Dermis blood vessel endothelial cell (primary cell): ENCODE results near the gene NANP. TPM values are rescaled to one million over a fixed set of nuclear protein-coding genes. Genes with fewer than 3 reads are reported as not detected.
"Not testable (repeated sequence)": the region's sequence is repeated elsewhere in the genome, so short reads cannot be mapped to it uniquely, and the experiment has no call there.

Experiments
- DNase-seq: peaks from one replicate; pipeline ENCODE4 v3.0.0; 2010
- total RNA-seq: library from RNA; depleted of rRNA; stranded (reverse); fragments of >200 nt; gene quantifications from 2 replicates; pipeline ENCODE4 v1.2.3, GENCODE V29; 2014

Gene NANP, protein sequence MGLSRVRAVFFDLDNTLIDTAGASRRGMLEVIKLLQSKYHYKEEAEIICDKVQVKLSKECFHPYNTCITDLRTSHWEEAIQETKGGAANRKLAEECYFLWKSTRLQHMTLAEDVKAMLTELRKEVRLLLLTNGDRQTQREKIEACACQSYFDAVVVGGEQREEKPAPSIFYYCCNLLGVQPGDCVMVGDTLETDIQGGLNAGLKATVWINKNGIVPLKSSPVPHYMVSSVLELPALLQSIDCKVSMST
- 6.8 and 9.2 TPM in 2 replicates for total RNA-seq

DNA sequence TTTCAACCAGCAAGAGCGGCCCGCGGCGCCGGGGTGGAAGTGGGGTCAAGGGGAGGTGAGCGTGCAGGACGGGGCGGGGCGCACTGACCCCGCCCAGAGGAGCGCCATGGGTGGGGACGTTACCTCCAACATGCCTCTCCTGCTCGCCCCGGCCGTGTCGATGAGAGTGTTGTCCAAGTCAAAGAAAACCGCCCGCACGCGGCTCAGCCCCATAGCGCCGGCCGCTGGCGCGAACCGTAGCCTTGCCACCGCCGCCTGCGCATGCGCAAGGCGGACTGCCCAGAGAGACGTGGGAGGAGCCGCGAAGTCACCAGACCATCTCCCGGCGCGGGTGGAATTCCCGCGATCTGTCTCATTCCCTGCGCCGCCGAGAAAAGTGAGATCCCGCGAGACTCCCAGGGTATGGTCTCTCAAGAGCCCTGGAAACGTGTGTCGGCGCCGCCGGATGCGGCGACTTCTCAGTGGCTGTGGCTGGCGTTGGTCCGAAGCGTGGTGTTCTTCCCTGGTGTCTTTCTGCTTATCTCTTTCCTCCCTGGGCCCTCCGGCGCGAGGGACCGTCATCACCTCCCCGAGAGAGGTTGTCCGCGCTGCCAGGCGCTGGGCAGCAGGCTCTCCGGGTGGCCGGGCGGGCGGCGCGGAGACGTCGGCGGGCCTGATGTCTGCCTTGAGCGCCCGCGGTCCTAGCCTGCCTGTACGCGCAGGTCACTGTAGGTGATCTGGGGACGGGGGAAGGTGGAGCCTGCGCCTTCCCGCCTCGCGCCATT lies at the start of gene NANP:
TSS of gene NANP (minus strand) at position 279 of the 764 bp plus-strand sequence. CDS start at position 213, 66 bp downstream.
- DNase-seq = peak; percentile 99

DNA sequence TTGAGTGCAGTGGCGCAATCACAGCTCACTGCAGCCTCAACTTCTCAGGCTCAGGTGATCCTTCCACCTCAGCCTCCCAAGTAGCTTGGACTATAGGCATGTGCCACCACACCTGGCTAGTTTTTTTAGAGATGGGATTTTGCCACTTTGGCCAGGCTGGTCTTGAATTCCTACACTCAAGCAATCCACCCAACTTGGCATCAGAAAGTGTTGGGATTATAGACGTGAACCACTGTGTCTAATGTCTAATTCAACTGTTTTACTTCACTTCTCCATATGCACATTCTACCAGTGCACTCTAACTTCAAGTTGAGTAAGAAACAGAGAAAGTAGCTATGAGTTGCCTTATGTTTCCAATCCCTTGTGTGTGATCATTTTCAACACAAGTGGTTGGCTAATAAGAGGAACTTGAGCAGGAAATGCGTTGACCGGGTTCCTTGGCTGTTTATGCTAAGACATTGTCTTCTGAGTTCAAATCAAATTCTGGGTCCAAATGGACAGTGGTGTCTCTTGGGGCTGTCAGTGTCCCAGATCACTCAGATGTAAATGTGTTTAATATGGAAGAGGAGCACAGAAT lies 48.9 kb upstream of the NANP start:
- DNase-seq = no peak

DNA sequence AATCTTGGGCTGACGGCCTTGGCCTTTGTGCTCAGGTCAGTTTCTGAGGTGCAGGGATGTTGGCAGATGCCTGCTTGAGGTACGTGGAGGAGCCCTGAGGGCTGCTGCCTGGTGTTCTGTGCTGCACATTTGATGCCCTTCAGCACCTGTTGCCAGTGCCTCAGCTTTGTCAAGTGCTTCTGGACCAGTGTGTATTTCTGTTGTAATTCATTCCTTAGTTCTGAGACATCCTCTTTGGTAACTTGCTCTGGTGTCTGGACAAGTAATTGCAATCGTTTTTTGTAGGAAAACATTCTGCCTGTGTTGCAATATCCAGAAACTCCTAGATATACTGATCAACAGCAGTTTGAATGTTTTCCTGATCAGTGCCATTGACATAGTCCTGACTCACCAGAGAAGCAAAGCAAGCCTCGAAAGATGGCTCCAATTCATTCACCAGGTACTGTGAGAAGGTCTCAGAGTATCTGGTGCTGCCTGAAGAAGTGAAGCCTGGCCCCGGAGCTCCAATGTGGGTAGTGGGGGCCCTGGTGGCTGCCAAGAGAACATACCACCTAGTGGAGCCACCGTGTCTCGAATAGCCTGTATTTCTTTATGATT lies 46.1 kb upstream of the NANP start:
- DNase-seq = peak; percentile 22

DNA sequence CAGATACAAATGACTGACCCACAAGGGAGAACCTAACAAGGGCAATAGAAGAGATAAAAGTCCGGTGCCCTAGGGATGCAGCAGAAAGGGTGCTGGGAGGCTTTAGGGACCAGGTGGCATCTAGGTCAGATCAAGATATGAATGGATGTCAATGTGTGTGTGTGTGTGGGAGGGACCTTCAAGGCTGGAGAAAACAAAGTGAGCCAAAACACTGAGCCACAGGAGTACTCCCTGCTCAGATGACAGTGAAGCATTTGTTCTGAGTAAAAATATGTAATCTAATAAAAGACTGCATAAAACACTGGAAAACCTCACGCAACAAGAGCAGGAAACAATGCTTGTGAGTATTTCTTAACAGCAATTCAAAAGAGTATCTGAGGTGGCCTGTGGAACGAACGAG lies 44.6 kb upstream of the NANP start:
- DNase-seq = no peak

DNA sequence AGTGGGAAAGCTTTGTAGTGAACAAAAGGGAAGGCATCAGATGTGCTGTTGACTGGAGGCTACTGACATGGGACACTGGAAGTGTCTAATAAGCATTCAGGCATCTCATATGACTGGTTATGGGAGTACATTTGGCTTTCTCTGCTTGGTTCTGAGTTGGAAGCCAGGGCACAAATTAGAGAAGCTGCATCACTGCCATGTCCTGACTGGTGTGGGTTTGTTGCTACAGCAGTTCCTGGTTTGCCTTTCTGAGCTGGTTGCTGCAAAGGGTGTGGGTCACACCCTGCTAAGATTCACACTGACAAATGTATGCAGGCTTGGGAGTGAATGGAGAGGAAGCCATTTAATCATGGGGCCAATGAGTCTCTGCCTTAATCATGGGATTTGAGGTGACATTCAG lies 36.2 kb upstream of the NANP start:
- no peak for DNase-seq

DNA sequence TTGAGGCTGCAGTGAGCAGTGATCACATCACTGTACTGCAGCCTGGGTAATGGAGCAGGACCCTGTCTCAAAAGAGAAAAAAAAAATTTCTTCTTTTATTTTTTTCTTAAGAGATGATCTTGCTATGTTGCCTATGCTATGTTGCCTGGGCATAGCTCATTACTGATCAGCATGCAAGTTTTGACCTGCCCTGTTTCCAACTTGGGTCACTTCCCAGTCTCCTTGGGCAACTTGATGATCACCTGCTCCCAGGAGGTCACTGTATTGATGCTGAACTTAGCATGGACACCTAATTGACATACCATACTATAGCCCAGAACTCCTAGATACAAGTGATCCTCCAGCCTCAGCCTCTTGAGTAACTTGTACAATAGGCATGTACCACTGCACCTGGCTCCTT lies 30.7 kb upstream of the NANP start:
- no peak for DNase-seq

DNA sequence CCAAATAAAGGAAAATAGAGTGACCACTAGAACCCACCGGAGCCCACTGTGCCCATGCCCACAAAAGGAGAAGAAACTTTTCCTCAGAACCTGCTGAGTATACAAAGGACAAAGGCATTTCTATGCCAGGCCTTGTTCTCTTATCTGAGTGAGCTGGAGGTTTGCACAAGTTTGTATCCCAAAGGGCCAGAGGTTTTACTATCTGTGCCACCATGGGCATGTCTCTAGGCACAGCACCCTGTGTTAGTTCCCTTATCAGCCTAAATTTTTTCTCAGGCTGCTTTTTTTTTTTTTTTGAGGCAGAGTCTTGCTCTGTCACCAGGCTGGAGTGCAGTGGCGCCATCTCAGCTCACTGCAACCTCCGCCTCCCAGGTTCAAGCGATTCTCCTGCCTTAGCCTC lies 29.1 kb upstream of the NANP start:
- not testable (repeated sequence) for DNase-seq

DNA sequence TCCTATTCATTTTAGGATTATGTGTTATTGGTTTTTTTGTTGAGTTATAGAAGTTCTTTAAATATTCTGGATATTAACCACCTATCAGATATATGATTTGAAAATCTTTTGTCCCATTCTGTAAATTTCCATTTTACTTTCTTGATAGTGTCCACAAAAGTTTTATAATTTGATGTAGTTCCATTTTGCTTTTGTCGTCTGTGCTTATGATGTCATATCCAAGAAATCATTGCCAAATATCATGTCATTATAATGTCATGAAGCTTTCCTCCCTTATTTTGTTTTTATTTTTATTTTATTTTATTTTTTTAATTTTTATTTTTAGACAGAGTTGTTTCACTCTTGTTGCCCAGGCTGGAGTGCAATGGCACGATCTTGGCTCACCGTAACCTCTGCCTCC lies 21.0 kb upstream of the NANP start:
- DNase-seq = no peak

DNA sequence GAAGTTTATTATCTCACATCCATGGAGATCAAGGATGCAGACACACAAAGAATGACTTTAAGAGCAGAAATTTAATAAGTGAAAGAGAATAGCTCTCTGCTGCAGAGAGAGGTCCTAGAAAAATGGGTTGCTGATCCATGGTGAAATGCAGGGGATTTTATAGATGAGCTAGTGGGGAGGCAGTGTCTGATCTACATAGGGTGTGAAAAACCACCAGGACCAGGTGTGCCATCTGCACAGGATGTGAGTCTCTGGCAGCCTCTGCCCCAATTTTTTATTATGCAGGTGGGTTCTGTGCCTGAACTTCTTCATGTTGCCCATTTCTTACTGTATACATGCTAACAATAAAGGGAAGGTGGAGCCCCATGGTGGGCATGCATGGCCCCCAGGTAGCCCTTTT lies 19.9 kb upstream of the NANP start:
- no peak for DNase-seq

DNA sequence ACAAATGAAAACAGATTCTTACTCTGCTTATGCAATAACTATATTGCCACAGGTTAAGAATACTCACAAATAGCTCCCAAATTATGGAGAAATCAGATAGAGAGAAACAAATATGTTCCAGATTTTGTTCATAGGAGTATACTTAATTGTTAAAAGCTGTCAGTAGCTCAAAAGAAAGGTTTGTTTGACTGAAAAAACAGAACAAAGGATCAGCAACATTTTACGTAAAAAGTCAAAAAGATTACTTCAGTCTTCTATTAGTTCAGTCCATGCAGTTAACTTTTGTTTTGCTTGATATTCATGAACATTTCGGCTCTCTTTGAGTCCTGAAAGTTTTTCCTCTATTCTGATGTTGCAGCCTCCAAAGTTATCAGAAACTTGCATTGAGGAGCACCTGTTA lies 13.4 kb upstream of the NANP start:
- no peak for DNase-seq

DNA sequence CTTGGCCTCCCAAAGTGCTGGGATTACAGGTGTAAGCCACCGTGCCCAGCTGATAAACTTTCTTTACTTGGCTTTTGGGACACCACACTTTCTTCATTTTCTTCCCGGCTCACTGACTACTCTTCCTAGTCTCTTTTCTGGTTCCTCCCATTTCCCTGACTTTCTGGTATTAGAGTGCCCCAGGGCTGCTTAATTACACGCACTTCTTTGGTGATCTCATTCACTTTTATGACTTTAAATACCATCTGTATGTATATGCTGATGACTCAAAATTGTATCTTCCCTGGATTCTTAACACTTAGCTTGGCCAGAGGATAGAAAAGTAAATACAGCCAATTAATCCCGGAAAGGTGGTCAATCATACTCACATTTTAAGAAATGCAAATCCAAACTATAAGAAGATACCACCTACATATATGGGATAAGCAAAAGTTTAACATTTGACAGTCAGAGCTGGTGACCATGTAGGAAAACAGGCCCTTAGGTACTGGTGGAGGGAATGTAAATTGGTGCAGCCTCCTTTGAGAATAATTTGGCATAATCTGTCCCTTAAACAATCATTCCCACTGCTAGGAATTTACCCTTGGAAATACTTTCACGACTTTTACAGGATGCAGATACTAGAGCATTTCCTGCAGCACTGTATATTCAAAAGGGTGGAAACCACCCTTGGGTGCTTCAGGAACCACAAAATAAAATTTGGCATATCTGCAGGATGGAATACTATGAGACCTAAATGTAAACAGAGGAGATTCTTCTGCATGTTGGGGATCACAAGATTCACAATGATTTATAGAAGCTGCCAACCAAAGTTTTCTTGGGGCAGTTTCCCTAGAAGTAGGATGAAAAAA lies 9.4 kb upstream of the NANP start:
- peak; percentile 52 for DNase-seq

DNA sequence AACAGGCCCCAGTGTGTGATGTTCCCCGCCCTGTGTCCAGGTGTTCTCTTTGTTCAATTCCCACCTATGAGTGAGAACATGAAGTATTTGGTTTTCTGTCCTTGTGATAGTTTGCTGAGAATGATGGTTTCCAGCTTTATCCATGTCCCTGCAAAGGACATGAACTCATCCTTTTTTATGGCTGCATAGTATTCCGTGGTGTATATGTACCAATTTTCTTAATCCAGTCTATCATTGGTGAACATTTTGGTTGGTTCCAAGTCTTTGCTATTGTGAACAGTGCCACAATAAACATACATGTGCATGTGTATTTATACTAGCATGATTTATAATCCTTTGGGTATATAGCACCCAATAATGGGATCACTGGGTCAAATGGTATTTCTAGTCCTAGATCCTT lies 6.8 kb upstream of the NANP start:
- DNase-seq = not testable (repeated sequence)

DNA sequence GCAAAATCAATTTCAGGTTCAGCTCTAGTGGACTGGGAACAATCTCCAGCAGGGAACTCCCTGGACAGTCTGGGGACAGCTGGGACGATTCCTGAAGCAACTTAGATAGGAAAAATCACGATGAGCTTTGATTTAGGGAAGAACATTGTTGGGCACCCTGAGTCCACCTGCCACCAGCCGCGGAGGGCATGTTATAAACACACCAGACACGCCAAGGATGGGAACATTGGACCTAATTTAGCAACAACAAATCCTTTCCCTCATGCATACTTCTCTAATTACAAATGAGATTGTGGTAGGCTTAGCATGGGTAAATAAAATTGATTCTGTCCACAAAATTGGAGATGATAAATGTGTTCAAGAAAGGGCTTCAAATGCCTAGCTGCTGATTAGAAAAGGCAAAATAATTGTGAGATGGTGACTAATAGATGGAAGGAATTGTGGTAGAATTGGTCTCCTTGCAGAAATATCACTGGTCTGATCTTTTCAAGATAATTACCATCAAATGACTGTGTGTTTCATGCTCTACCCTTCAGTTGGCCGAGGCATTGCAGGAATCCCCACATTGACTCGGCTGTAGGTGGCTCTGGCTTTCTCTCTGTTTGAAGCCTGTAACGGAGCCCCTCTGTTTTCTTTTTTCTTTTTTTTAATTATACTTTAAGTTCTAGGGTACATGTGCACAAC lies 6.1 kb upstream of the NANP start:
- no peak for DNase-seq

DNA sequence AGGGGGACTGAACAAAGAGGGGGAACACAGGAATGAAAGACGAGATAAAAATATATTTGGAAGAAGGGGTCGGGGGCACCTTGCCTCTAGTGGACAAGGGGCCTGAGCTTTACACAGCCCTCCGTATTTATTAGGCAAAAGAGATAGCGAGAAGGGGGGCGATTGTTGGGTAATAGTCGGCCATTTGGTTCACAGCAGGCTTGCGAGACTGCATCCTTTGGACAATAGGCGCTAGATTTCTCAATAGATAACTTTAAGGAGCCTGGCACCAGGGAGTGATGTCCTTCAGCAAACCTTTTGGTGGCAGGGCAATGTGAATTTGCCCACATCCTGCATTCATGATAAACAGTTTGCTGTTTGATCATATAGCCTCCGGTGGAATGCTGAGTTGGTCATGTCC lies 3.0 kb upstream of the NANP start:
- DNase-seq = no peak

DNA sequence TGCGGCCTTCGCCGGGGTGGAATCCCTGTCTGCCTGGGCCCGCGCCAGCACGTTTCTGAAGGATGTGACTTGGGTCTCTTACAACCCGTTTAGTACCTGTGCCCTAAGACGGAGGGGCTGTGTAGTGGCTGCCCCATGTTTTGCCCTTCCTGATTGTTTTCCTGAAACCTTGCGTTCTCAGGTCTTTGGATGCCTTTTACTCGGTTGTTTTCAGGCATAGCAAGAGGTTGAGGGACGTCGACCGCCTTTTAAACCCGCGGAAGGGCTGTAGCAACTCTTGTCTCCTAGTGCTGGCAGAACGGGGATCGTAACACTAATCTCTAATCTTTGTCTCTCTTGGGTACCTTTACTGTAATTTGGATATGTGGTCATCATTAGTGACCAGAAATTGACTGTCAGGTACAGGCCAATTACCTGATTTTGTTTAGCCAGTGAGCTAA lies 706 bp upstream of the NANP start:
- DNase-seq = no peak

DNA sequence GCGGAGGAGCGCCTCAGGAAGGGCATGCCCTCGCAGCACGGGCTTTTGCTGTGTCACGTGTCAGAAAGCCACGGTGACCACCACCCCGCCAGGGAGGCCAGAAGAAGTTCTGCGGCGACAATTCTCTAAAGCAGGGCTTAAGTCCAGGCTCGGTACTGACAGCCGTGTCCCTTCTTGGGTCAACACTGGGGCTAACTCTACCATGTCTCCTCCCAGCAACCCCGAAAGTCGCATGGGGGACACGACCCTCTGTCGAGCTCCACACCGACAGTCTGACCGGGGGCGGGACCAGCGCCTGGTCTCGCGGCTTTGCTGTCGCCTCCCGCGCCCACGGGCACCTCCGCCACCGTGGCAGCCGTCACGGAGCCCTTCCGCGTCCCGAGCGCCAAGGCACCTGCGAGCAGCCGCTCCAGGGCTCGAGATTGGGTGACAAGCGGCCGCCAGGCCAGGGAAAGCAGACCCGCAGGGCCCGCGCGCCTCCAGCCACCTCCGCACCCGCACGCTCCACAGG lies 534 bp downstream of the NANP start:
- peak; percentile 56 for DNase-seq

DNA sequence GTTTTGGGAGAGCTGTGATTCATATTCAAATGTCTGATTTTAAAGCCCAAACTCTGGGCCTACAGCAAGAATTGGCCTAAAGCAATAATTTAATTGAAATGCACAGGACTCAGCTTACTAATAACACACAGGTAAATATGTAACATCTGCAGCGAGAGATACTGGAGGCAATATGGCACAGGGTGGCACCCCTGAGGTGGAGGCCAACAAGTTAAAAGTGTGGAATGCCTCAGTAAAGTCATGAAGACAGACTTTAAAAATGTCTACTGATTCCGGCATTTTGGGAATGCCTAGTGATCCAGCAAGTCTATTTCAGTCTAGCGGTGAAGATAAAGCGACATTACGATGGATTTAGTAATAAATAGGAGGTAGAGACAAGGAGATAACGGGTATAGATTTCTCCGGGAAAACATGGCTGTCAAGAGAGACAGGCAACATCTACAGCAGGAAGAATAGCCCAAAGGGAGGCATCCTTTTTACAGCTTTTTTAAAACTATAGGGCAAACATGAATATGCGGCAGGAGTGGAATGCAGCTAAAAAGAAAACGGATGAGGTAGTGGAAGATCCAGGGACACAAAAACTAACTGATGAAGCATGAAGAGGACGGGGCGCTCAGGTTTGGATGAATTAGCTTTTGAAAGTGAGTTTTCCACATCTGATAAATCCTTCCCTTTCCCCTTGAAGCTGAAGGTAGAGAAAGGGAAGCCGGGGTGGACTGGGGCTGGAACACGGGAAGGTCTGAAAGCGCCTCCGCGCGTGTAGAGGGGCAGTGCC lies 1.2 kb downstream of the NANP start:
- peak; percentile 2 for DNase-seq

DNA sequence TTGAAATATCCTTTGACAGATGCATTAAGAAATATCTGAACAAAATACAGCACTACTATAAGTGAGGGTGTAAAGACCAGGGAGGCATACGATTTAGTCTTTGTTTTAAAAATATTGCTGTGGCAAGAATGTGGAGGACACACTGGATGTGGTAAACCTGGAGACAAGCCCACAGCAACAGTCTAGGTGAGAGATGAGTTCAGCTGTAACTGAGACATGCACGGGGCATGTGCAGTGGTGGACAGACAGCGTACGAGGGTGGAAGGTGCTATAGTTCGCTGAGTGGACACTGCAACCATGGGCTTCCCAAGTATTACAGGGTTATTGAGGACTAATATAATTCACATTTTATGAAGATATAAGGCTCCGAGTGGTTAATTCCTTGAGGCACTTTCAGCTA lies 1.8 kb downstream of the NANP start:
- DNase-seq = no peak

DNA sequence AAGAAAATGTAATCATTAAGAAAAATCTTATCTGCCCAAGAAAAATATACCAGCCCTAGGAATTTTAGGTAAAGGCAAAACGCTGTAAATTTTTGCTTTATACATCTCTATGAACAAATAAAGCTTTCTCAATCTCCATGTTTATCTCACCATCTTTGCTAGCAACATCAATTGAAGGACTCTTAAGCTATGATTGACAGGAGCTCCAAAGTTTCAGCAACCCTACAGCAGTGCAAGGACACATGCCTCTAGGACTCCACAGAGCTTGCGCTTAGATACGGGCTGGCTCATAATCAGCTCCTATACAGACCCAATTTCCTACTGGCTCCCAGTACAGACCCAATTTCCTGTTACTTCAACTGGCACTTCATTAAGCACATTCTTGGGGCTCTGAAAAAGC lies 4.3 kb downstream of the NANP start:
- no peak for DNase-seq

DNA sequence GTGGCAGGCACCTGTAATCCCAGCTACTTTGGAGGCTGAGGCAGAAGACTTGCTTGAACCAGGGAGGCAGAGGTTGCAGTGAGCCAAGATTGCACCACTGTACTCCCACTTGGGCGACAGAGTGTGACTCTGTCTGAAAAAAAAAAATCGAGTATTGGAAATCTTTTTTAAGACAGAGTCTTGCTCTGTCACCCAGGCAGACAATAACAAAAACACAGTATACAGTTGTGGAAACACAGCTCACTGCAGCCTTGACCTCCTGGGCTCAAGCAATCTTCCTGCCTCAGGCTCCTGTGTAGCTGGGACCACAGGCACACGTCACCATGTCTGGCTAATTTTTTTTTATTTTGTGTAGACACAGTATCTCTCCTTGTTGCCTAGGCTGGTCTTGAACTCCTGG lies 15.0 kb downstream of the NANP start:
- no peak for DNase-seq

DNA sequence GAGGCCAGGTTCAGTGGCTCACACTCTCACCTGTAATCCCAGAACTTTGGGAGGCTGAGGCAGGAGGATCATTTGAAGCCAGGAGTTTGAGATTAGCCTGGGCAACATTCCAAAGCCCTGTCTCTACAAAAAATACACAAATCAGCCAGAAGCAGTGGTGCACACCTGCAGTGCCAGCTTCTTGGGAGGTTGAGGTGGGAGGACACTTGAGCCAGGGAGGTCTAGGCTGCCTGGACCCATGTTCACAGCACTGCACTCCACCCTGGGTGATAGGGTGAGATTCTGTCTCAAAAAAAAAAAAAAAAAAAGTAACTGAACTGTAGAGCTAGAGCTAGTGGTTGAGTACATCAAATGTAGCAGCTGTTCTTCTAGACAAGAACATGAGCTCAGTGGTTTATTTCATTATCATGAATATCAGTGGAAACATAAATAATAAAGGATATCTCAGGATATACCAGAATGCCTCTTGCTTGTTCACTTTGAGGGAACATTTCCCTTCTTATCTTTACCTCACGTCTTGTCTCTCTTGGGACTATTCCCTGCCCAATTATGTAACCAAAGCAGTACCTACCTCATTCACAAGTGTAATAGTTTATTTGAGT lies 17.6 kb downstream of the NANP start:
- DNase-seq = no peak
